Thoracic aorta (tissue), 2 donors: ENCODE measurements around the gene ACYP1. TPM values are rescaled to one million over a fixed set of nuclear protein-coding genes. Genes with fewer than 3 reads are reported as not detected.

Experiments used
- ATAC-seq: fragments of 150-250 bp; one replicate; pipeline ENCODE4 v1.8.0; 2017; ENCODE audit warnings: low read depth; ENCODE audit not compliant: insufficient number of reproducible peaks, low FRiP score
- DNase-seq: peaks from one replicate; pipeline ENCODE4 v3.0.0-alpha.2; 2020; ENCODE audit warnings: low spot score
- H3K27ac ChIP-seq, 2 donors: fragments of 200-600 bp; sonication (generic); 1 replicate in 1 of 2; 2 replicates in 1 of 2; pipeline ENCODE4 v1.5.1; 2016; ENCODE audit warnings: mild to moderate bottlenecking in 2 of 2, moderate library complexity in 2 of 2
- H3K27me3 ChIP-seq: fragments of 200-600 bp; sonication (generic); replicated peaks from 2 replicates; pipeline ENCODE4 v1.6.0; 2016; ENCODE audit warnings: mild to moderate bottlenecking; ENCODE audit not compliant: insufficient read depth
- H3K36me3 ChIP-seq: fragments of 200-600 bp; sonication (generic); one replicate; pipeline ENCODE4 v1.5.1; 2016
- H3K4me1 ChIP-seq, 2 donors: fragments of 200-600 bp; sonication (generic); 1 replicate in 1 of 2; 2 replicates in 1 of 2; pipeline versions ENCODE4 v1.5.1 to v1.6.0; 2016; ENCODE audit warnings: low read depth in 2 of 2, mild to moderate bottlenecking in 1 of 2; ENCODE audit not compliant: control insufficient read depth in 1 of 2
- H3K4me3 ChIP-seq: fragments of 200-600 bp; sonication (generic); 2 replicates; pipeline ENCODE4 v1.5.1; 2016; ENCODE audit warnings: mild to moderate bottlenecking
- H3K9me3 ChIP-seq: fragments of 200-600 bp; sonication (generic); 2 replicates; pipeline ENCODE4 v1.5.1; 2016
- CTCF ChIP-seq: fragments of 200-600 bp; sonication (generic); IDR thresholded peaks from one replicate; pipeline ENCODE4 v1.5.1; 2019; ENCODE audit warnings: antibody characterized with exemption
- total RNA-seq, 2 donors: library from RNA; depleted of rRNA; stranded (reverse); fragments of >200 nt; gene quantifications; one replicate each; pipeline versions ENCODE4 v1.1.0 to v1.2.3, GENCODE V29; 2016

ACYP1 gene
- total RNA-seq, 2 donors from 2014 or later = 4.9 to 6.8 TPM

- peaks cover 5 to 37% of the 10 kb centered on the region in 2 donors for H3K4me1 ChIP-seq
- ATAC-seq (no peak), DNase-seq (no peak)
- no peaks in the 10 kb centered on the region for H3K27me3 ChIP-seq
- no peaks in the 10 kb centered on the region for H3K9me3 ChIP-seq
- TF ChIP-seq CTCF = no peak
- H3K27ac ChIP-seq = no peak overlapping the region
- no peaks in the 10 kb centered on the region for H3K36me3 ChIP-seq
- no peak overlapping the region for H3K4me3 ChIP-seq
These were observed 2.9 kb upstream of the ACYP1 start for GRCh38 chr14:75066691-75067090.

GRCh38 chr14:75064205-75064567 lies 362 bp upstream of the ACYP1 start:
- Histone ChIP-seq H3K36me3 (no peaks in the 10 kb centered on the region), H3K9me3 (no peaks in the 10 kb centered on the region), H3K27ac (peak overlapping the region in 1 of 2 donors; percentile 51), H3K4me3 (peak overlapping the region; percentile 86), H3K4me1 (peaks cover 3 to 27% of the 10 kb centered on the region in 2 donors), H3K27me3 (no peaks in the 10 kb centered on the region)
- ATAC-seq (no peak), DNase-seq (no peak)
- no peak for TF ChIP-seq CTCF

GRCh38 chr14:75063013-75063412 lies 811 bp downstream of the ACYP1 start:
- Histone ChIP-seq H3K27me3 (no peaks in the 10 kb centered on the region), H3K27ac (no peak overlapping the region), H3K9me3 (no peaks in the 10 kb centered on the region), H3K4me3 (peak overlapping the region; percentile 86), H3K4me1 (peaks cover 3 to 18% of the 10 kb centered on the region in 2 donors), H3K36me3 (no peaks in the 10 kb centered on the region)
- DNase-seq (no peak), ATAC-seq (no peak)
- no peak for TF ChIP-seq CTCF

GRCh38 chr14:75060420-75060819 lies 3.4 kb downstream of the ACYP1 start:
- no peaks in the 10 kb centered on the region for H3K27me3 ChIP-seq
- TF ChIP-seq CTCF = no peak
- DNase-seq (no peak), ATAC-seq (no peak)
- H3K4me1 ChIP-seq = peaks cover 3 to 14% of the 10 kb centered on the region in 2 donors
- H3K4me3 ChIP-seq = no peak overlapping the region
- H3K9me3 ChIP-seq = no peaks in the 10 kb centered on the region
- H3K36me3 ChIP-seq = no peaks in the 10 kb centered on the region
- no peak overlapping the region for H3K27ac ChIP-seq

DNA sequence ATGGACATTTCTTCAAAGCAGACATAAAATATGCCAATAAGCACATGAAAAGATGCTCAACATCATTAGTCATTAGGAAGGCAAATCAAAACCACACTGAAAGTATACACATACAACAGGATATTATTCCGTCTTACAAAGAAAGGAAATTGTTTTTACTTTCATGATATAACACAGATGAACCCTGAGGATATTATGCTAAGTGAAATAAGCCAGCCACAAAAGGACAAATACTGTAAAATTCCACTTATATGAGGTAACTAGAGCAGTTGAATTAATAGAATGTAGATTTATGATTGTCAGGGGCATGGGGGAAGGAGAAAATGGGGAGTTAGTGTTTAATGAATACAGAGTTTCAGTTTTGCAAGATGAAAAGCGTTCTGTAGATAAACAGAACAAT lies 4.2 kb downstream of the ACYP1 start:
- DNase-seq (no peak), ATAC-seq (no peak)
- Histone ChIP-seq H3K4me1 (peaks cover 3 to 14% of the 10 kb centered on the region in 2 donors), H3K9me3 (no peaks in the 10 kb centered on the region), H3K27ac (no peak overlapping the region), H3K4me3 (no peak overlapping the region), H3K27me3 (no peaks in the 10 kb centered on the region), H3K36me3 (no peaks in the 10 kb centered on the region)
- TF ChIP-seq CTCF = no peak
